ENCODE measurements around the gene VWA2.

Gene VWA2, protein sequence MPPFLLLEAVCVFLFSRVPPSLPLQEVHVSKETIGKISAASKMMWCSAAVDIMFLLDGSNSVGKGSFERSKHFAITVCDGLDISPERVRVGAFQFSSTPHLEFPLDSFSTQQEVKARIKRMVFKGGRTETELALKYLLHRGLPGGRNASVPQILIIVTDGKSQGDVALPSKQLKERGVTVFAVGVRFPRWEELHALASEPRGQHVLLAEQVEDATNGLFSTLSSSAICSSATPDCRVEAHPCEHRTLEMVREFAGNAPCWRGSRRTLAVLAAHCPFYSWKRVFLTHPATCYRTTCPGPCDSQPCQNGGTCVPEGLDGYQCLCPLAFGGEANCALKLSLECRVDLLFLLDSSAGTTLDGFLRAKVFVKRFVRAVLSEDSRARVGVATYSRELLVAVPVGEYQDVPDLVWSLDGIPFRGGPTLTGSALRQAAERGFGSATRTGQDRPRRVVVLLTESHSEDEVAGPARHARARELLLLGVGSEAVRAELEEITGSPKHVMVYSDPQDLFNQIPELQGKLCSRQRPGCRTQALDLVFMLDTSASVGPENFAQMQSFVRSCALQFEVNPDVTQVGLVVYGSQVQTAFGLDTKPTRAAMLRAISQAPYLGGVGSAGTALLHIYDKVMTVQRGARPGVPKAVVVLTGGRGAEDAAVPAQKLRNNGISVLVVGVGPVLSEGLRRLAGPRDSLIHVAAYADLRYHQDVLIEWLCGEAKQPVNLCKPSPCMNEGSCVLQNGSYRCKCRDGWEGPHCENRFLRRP

DNA sequence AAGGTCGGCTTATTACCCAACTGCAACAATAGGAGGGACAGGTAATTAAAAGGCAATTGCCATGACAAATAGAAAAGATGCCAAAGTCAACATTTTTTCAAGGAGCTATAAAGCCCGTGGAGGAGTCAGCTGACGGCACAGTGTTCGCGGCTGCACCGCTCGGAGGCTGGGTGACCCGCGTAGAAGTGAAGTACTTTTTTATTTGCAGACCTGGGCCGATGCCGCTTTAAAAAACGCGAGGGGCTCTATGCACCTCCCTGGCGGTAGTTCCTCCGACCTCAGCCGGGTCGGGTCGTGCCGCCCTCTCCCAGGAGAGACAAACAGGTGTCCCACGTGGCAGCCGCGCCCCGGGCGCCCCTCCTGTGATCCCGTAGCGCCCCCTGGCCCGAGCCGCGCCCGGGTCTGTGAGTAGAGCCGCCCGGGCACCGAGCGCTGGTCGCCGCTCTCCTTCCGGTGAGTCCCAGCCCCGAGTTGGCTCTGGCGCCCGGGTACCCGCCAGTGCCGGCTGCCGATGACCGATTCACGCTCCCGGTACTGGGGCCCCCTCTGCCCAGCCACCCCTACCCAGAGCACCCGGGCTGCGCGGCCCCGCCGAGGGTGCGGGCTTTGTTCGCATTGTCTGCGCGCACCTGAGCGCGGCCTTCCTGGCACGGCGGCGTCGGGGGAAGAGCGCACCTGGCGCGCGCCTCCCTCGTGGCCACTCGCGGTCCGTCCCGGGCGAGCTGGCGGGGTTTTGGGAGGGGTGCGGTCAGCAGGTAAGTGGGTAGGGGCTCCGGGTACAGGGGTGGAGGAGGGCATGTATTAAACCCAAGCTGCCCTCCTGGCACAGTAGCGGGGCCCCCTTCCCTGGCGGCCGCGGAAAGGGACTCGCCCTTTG lies at the start of gene VWA2:
TSS of gene VWA2 (plus strand) at position 138 of the 877 bp plus-strand sequence. CDS start 9,460 bp downstream, outside the sequence.
- peak; percentile 18 to 78 (median 78) for DNase-seq

DNA sequence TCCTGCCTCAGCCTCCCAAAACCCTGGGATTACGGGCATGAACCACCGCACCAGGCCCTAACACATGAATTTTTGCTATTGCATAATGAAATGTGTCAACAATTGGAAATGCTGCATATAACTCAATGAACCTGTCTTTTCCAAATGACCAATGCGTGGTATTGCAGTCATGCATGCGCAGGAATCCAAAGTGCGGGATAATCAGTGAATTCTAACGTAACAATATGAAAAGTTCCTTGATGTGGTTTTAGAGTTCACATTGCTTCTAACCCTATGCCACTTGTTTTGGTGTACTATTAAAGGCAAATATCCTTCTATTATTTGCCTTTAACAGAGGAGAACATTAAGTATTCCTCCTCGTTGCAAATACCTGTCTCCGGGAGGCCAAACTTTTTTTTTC lies 49.4 kb upstream of the VWA2 start:
- DNase-seq: no peak

DNA sequence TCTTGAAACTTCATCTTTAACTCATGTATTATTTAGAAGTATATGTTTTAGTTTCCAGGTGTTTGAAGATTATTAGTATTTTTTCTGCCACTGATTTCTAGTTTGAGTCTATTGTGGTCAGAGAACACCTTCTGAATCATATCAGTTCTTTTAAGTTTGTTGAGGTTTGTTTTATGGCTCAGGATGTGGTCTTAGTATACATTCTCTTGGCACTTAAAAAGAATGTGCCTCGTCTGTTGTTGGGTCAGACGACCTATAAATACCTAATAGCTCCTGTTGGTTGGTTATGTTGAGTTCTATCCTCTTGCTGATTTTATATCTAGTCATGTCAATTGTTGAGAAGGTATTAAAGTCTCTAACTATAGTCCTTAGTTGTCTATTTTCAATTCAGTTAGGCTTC lies 44.0 kb upstream of the VWA2 start:
- no peak for DNase-seq

DNA sequence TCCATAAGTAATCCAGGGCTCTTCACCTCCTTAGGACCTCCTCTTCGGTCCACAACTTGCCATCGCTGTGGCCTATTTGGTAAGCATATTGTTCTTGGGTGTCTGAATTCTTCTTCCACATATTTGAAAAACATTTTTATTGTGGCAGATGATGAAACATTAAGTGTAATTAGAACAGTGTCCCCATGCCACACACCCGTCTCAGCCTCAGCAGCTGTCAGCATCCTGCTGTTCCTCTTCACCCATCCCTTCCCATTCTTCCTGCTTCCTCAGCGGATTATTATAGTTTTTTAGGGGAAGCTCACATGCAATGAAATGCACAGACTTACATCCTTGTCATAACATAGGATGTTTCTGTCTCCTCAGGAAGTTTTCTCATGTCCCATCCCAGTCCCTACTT lies 39.8 kb upstream of the VWA2 start:
- no peak for DNase-seq

DNA sequence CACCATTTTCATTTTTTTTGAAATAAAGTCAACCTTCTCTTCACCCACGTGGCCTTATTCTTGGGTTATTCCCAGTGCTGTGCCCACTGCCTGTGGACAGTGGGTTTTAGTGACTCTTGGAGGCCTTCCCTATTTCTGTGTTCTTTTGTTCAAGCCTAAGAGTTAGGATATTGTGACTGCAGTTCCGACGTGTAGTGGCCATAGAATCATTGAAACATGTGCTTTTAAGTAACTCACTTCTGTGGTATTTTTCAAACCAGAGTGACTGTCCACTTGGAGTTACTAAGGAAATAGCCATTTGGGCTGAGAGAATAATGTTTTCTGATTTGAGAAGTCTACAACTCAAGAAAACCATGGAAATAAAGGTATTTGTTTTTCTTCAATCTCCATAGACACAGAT lies 36.2 kb upstream of the VWA2 start:
- no peak for DNase-seq

DNA sequence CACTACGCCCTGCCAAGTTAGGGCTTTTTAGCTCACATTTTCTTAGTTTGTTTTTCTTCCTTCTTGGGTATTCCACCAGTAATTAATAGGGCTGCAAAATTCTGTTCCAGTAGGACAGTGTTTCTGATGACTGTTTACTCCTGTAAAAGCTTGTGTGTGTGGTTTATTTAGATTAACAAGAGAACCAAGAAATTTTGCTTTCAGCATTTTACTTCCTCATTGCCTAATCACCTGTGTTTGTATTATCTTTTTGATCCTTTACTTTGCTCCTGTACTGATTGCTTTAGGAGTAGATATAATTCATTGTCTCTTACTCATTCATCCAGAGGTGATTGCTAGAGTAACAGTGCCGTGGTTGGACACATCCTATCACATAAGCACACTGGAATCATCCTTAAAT lies 32.2 kb upstream of the VWA2 start:
- DNase-seq: no peak

DNA sequence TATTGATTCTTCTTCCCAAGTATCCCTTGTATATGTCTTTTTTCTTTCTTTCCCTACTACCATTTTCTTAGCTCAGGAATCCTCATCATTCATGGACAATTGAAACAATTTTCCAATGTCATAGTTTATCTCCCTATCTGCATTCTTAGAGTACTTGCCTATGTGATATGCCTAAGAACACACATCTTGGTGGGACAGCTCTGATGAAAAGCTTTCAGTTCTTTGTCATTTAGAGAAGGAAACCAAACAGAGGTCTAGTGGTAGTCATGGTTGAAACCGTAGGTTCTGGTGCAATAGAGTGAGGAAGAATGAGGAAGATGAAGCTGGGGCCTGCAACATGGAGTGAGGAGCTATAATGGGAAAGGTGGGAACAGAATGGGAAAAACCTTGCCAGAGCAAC lies 31.7 kb upstream of the VWA2 start:
- DNase-seq: no peak

DNA sequence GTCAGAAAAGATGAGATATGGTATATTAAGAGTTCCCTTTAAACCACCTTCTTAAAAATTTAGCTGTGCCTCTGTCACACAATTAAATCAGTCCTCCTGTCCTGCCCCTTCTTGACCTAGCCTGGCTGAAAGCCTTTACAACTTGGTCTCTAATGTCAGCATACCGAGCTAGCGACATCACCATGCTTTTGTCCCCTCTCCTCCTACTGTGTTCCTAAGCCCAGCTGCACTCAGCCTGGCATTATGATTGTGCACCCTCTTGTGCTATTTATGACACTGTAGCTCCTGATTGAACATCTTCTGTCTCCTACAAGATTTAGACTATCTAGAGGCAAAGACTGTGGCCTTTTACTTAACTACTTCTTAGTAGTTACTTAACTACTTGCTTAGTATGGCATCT lies 30.7 kb upstream of the VWA2 start:
- DNase-seq: peak in 1 of 3 experiments; percentile 3

DNA sequence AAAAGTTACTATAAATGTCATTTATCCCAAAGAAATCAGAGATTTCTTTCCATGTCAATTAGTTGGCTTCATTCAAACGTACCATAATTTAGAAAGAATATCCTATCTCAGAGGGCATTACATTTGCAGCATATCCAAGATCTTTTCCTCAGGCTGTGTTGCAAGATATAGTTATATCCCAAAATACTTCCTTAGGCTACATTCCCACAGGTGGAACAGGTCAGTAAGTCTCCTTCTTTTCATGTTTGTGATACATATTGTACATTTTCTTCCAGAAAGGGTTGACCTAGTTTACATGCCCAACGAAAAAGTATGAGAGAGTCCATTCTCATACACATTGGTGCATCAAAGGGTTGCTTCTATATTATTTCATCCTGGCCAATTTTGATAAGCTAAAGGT lies 26.9 kb upstream of the VWA2 start:
- DNase-seq: no peak

DNA sequence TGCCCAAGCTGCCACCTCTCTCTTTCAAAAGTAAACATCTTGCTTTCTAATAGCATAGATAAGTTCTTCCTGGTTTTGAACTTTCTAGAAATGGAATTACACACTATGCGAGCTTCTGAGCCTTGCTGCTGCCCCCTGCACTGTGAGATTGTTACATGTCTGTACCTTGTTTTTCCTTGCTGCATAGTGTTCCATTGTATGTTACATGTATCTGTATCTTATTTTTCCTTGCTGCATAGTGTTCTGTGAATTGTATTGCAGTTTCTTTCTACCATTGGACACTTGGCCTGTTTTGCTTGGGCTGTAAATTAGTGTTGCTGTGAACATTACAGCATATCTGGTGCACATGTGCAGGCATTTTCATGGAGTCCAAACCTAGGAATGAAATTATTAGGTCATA lies 24.0 kb upstream of the VWA2 start:
- no peak for DNase-seq

DNA sequence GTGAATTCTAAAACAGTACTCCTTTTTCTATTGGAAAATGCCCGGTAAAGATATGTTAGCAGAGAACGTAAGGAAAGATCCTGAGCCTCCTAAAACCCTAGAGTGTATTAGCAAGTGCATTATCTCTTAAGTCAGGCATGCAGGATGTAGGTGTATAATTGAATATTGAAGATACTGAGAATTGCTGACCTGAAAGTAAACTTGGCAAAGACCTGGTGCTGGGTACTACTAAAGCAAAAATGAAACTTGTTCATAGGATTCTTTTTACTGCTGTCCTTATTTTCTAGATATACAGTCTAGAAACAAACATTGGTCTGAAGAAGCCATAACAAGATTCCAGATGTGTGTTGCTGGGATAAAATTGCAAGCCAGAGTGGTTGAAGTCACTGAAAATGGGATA lies 18.8 kb upstream of the VWA2 start:
- no peak for DNase-seq

DNA sequence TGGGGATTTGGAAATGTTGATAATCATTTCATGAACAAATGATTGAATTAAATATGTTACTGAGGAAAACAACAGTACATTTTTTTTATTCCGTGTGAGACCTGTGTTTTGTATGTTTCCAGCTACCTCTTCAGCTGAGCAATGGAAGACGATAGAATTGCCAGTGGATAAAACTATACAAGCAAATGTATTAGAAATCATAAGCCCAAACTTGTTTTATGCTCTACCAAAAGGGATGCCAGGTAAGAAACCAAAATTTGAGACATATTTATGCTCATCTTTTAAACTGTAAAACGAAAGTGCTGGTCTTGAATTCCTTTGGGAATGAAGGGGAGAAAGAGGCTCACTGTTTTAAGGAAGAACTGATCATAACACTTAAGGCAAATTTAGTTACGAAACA lies 17.8 kb upstream of the VWA2 start:
- DNase-seq: no peak

DNA sequence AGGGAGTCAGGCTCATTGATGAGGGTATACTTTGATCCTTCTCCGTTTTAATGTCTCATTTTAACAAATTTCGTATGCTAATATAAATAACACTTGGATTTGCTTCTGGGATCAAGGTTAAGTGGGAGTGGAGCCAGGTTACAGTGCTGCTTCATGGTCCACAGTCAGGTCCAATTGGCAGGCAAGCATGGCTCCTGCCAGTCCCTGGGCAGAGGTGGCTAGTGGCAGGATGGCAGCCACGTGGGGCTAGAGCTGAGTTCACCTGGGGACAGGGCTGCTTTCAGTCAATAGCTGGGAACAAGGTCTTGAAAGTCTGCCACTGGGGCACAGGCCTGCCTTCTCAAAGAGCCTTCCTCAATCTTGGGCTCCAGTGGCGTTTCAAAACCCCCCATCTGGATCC lies 16.0 kb upstream of the VWA2 start:
- DNase-seq: no peak

DNA sequence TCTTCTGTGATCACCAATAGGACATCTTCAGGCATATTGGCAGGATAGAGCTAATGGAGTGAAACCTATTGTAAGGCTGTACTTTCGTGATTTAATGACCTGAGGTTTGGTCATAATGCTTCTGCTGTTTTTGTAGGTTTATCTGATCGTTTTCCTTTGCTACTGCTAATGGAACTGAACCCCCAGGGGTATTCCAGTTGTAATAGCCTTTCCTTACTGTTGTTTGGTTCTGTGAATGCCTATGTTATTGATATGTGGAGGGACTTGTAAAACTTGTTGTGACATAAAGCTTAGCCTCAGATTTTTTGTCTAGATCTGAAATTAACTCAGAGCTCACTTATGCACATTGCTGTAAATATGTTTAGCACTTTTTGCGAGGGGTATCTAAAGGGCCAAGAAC lies 10.9 kb upstream of the VWA2 start:
- DNase-seq: no peak

DNA sequence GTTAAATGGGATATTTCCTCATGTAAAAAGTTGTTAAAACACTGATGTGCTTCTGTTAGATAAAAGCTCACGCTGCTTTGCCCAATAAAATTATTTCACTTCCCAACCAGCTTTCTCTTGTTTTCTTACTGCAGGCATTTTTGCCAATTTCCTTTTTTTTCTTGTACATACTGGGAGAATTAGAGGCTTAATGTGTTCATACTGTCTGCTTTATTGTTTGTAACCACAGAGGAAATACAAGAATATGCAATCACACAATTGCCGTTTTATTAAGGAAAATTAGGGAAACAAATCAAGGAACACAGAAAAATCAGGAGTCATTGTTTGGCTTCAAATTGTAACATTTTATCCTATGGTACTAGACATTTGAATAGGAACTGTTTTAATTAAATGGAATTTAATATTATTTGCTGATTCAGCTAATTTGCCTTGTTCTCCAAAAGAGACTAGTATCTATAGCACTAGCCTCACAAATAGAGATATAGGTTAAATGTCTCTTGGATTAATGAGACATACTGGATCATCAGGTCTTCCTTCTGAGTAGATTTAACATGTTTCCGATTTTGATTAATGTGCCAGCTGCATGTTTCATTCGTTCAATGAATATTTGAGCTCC lies 6.4 kb upstream of the VWA2 start:
- no peak for DNase-seq

DNA sequence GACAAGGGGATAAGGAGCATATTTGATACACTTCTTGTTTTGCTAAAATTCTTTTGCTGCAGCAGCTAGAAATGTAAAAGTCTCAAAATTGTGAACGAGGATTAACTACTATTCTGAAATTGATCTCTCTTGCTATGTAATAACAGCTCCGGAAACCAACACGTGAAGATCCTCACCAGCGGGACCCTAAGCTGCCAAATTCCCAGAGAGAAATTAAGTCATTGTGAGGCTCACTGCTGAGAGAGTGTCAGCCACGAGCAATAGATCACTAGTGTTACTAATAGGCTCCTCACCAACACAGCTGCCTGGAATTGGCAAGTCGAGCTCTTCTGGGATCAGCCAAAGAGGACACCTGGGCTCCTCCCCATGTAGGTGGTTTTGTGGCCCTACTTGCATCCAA lies 5.6 kb upstream of the VWA2 start:
- no peak for DNase-seq

DNA sequence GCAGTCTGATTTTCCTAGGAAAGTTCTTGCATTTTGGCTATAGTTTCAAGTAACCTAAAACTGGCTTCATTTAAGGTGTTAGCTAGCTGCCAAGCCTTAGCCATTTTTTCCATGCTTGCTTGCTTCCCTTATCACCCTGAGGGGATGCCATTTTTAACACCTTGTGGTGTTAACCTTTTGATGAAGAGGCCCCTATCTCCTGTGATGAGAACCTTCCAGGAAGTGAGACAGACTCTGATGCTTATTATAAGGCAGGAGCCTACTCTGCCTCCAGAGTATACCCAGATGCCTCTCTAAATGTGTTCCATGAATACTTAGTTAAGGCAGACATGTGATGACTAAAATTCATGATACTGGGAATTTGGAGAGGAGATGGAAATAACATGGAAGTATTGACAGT lies 4.9 kb upstream of the VWA2 start:
- DNase-seq: no peak

DNA sequence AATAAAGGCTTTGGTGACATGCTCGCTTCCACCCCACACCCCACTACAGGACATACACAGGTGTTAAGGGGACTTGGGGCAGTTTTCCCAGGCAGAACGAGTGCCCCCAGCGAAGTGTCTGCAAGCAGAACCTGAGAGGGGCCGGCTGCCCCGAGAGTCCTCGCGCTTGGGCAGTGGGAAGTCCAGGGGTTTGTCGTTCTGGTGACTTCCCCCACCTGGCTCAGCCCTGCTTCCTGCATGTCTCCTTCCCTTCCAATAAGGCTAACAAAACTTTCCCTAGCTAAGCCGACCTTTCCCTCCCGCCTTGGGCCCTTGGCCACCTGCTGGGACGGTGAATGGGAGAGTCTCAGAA lies 916 bp downstream of the VWA2 start:
- DNase-seq: peak in 2 of 3 experiments; percentile 8 to 31

DNA sequence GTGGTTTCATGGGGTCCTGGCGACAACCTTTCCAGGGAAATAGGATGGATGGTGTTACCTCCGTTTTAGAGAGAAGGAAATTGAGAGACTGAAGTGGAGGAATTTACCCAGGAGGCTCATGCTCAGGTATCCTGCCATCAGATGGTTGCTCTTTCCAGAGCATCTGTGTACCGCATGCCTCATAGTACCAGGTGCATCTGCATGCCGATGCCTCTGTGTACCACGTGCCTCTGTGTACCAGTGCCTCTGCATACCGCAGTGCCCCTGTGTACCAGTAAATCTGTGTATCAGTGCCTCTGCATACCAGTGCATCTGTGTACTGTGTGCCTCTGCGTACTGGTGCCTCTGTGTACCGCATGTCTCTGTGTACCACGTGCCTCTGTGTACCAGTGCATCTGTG lies 3.2 kb downstream of the VWA2 start:
- DNase-seq: no peak

DNA sequence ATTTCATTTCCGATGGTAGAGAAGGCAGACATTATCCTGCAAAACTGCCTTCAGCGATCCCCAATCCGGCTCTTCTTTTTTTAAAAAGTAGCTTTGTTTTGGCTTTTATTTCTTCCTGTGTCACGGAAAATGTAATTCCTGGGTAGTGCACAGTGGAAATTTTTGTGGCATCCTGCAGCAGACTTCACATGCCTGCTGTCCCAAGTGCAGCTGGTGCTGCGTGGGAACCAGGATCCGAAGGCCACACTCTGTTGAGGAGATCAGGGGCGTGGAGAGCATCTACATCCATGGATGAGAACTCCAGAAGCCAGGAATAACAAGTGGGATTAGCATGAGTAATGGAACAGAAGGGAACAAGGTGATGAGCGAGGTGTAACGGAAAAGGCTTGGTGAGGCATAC lies 4.6 kb downstream of the VWA2 start:
- no peak for DNase-seq

DNA sequence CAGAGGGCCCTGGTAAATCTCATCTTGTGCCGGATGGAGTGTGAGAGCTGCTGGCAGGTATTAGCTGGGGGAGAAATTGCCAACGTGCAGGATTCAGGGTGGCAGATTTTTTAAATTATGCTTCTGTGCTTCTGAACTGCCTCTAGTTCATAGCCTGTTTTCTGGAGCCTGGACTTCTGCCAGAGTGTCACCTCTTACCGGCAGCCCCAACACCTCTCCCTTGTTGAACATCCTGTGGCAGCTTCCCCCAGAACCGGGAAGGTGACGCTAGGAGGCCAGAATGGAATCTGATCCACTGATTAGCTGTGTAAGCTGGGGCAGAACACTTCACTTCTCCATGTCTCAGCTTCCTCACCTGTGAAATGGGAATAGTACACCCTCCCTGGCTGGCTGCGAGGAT lies 5.1 kb downstream of the VWA2 start:
- no peak for DNase-seq

DNA sequence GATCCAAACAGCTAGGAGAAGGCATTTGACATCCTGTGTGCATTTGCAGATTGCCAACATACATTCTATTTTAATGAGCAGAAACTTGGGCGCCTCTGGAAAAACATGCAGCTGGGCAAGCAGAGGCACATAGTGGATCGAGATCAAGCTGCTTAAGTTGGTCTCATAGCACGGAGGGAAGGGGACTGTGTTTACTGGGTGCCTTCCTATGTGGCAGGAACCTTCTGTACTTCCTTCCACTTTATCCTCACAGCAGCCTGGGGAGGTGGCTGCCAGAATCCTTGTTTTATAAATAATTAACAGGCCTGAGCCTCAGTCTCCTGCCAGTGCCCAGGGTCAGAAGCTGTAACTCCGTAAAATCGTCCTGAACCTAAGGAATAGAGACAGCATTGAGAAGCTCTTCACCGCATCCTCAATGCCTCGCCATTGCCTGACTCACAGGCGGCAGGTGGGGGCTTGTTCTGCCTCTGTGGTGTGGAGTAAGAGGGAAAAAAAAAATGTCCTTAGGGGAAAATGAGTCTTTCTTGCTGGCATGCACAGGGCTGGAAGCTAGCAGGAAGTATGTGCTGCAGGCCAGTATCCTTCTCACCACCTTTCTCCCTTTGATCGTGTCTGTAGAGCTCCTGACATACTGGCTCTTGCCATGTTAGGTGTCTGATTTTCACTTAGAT lies 6.2 kb downstream of the VWA2 start:
- DNase-seq: no peak
